ENCODE measurements around the gene ERMARD.

Gene ERMARD

GRCh38 chr6:169780571-169781091, 29.2 kb downstream of the ERMARD start:
- H3K9me2 ChIP-seq (replicated peaks; ENCODE audit: insufficient read depth, low read length): no peaks in the 10 kb centered on the region
- H3K27ac ChIP-seq (ENCODE audit: low read depth, low read length): no peak overlapping the region
- H3K9ac ChIP-seq (ENCODE audit: low read length): no peak overlapping the region
- no peaks in the 10 kb centered on the region for H3F3A ChIP-seq (ENCODE audit: insufficient read depth)
- no peaks in the 10 kb centered on the region for H3K79me2 ChIP-seq (ENCODE audit: insufficient read depth, low read length)
- no peaks in the 10 kb centered on the region for H3K36me3 ChIP-seq (ENCODE audit: low read length)
- no peak overlapping the region for H3K4me3 ChIP-seq (ENCODE audit: insufficient read depth, low read length, poor library complexity, severe bottlenecking)
- H3K27me3 ChIP-seq (ENCODE audit: low read length): no peaks in the 10 kb centered on the region
- no peaks in the 10 kb centered on the region for H3K9me3 ChIP-seq (ENCODE audit: insufficient read depth, low read length)
- no peaks in the 10 kb centered on the region for H4K20me1 ChIP-seq (ENCODE audit: low read depth, low read length)
- no peak overlapping the region for H2AFZ ChIP-seq (ENCODE audit: low read depth, low read length, severe bottlenecking)
- TF ChIP-seq EZH2phosphoT487 (conservative IDR thresholded peaks at IDR 0.05; ENCODE audit: low read length): no peak
- TF ChIP-seq, protein P1, sequence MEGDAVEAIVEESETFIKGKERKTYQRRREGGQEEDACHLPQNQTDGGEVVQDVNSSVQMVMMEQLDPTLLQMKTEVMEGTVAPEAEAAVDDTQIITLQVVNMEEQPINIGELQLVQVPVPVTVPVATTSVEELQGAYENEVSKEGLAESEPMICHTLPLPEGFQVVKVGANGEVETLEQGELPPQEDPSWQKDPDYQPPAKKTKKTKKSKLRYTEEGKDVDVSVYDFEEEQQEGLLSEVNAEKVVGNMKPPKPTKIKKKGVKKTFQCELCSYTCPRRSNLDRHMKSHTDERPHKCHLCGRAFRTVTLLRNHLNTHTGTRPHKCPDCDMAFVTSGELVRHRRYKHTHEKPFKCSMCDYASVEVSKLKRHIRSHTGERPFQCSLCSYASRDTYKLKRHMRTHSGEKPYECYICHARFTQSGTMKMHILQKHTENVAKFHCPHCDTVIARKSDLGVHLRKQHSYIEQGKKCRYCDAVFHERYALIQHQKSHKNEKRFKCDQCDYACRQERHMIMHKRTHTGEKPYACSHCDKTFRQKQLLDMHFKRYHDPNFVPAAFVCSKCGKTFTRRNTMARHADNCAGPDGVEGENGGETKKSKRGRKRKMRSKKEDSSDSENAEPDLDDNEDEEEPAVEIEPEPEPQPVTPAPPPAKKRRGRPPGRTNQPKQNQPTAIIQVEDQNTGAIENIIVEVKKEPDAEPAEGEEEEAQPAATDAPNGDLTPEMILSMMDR (IDR thresholded peaks at IDR 0.05; ENCODE audit: insufficient read depth, low read length, poor library complexity, severe bottlenecking): no peak
- H3K4me2 ChIP-seq (ENCODE audit: low read depth, low read length, poor library complexity, severe bottlenecking): no peak overlapping the region

- H3K27ac ChIP-seq (ENCODE audit: low read depth, low read length): no peak overlapping the region
- no peak overlapping the region for H3K4me3 ChIP-seq (ENCODE audit: insufficient read depth, low read length, poor library complexity, severe bottlenecking)
- H3K9me3 ChIP-seq (ENCODE audit: insufficient read depth, low read length): no peaks in the 10 kb centered on the region
- TF ChIP-seq, protein P1 (IDR thresholded peaks at IDR 0.05; ENCODE audit: insufficient read depth, low read length, poor library complexity, severe bottlenecking): no peak
- TF ChIP-seq EZH2phosphoT487 (conservative IDR thresholded peaks at IDR 0.05; ENCODE audit: low read length): no peak
- no peaks in the 10 kb centered on the region for H3K9me2 ChIP-seq (replicated peaks; ENCODE audit: insufficient read depth, low read length)
- no peaks in the 10 kb centered on the region for H3F3A ChIP-seq (ENCODE audit: insufficient read depth)
- H2AFZ ChIP-seq (ENCODE audit: low read depth, low read length, severe bottlenecking): no peak overlapping the region
- H4K20me1 ChIP-seq (ENCODE audit: low read depth, low read length): no peaks in the 10 kb centered on the region
- H3K36me3 ChIP-seq (ENCODE audit: low read length): no peaks in the 10 kb centered on the region
- H3K79me2 ChIP-seq (ENCODE audit: insufficient read depth, low read length): no peaks in the 10 kb centered on the region
- no peak overlapping the region for H3K4me2 ChIP-seq (ENCODE audit: low read depth, low read length, poor library complexity, severe bottlenecking)
- H3K27me3 ChIP-seq (ENCODE audit: low read length): no peaks in the 10 kb centered on the region
- no peak overlapping the region for H3K9ac ChIP-seq (ENCODE audit: low read length)
These were observed 31.5 kb downstream of the ERMARD start for GRCh38 chr6:169782966-169783365.

GRCh38 chr6:169783401-169783800, 32.0 kb downstream of the ERMARD start:
- no peaks in the 10 kb centered on the region for H4K20me1 ChIP-seq (ENCODE audit: low read depth, low read length)
- H3K4me2 ChIP-seq (ENCODE audit: low read depth, low read length, poor library complexity, severe bottlenecking): no peak overlapping the region
- H3K9me2 ChIP-seq (replicated peaks; ENCODE audit: insufficient read depth, low read length): no peaks in the 10 kb centered on the region
- no peak overlapping the region for H2AFZ ChIP-seq (ENCODE audit: low read depth, low read length, severe bottlenecking)
- no peaks in the 10 kb centered on the region for H3K27me3 ChIP-seq (ENCODE audit: low read length)
- H3K79me2 ChIP-seq (ENCODE audit: insufficient read depth, low read length): no peaks in the 10 kb centered on the region
- no peaks in the 10 kb centered on the region for H3K36me3 ChIP-seq (ENCODE audit: low read length)
- TF ChIP-seq EZH2phosphoT487 (conservative IDR thresholded peaks at IDR 0.05; ENCODE audit: low read length): no peak
- TF ChIP-seq, protein P1 (IDR thresholded peaks at IDR 0.05; ENCODE audit: insufficient read depth, low read length, poor library complexity, severe bottlenecking): no peak
- H3K4me3 ChIP-seq (ENCODE audit: insufficient read depth, low read length, poor library complexity, severe bottlenecking): no peak overlapping the region
- H3K9me3 ChIP-seq (ENCODE audit: insufficient read depth, low read length): no peaks in the 10 kb centered on the region
- no peak overlapping the region for H3K27ac ChIP-seq (ENCODE audit: low read depth, low read length)
- H3F3A ChIP-seq (ENCODE audit: insufficient read depth): no peaks in the 10 kb centered on the region
- H3K9ac ChIP-seq (ENCODE audit: low read length): no peak overlapping the region
